Ishikawa (cell line): ENCODE data around the gene CYP1B1.

ENCODE experiments used
- CEBPB ChIP-seq: IDR thresholded peaks from 2 replicates; pipeline ENCODE4 v1.6.1; 2012
- EGR1 ChIP-seq: IDR thresholded peaks from 2 replicates; pipeline ENCODE4 v1.6.1; 2012
- EP300 ChIP-seq: IDR thresholded peaks from 2 replicates; pipeline ENCODE4 v1.6.1; 2012; ENCODE audit warnings: borderline replicate concordance
- RAD21 ChIP-seq: IDR thresholded peaks from 2 replicates; pipeline ENCODE4 v1.6.1; 2012; ENCODE audit warnings: low read depth
- TAF1 ChIP-seq: IDR thresholded peaks from 2 replicates; pipeline ENCODE4 v1.6.1; 2012; ENCODE audit warnings: low read depth, mild to moderate bottlenecking
- TCF12 ChIP-seq: IDR thresholded peaks from 2 replicates; pipeline ENCODE4 v1.6.1; 2012; ENCODE audit warnings: low read depth
- ZBTB7A ChIP-seq: IDR thresholded peaks from 2 replicates; pipeline ENCODE4 v1.6.1; 2012; ENCODE audit warnings: low read depth
- TF ChIP-seq, protein P1 (sequence below): IDR thresholded peaks from 2 replicates; pipeline ENCODE4 v1.6.1; 2012
- TF ChIP-seq, protein P2 (sequence below): IDR thresholded peaks from 2 replicates; pipeline ENCODE4 v1.6.1; 2012; ENCODE audit warnings: low read depth, mild to moderate bottlenecking

DNA sequence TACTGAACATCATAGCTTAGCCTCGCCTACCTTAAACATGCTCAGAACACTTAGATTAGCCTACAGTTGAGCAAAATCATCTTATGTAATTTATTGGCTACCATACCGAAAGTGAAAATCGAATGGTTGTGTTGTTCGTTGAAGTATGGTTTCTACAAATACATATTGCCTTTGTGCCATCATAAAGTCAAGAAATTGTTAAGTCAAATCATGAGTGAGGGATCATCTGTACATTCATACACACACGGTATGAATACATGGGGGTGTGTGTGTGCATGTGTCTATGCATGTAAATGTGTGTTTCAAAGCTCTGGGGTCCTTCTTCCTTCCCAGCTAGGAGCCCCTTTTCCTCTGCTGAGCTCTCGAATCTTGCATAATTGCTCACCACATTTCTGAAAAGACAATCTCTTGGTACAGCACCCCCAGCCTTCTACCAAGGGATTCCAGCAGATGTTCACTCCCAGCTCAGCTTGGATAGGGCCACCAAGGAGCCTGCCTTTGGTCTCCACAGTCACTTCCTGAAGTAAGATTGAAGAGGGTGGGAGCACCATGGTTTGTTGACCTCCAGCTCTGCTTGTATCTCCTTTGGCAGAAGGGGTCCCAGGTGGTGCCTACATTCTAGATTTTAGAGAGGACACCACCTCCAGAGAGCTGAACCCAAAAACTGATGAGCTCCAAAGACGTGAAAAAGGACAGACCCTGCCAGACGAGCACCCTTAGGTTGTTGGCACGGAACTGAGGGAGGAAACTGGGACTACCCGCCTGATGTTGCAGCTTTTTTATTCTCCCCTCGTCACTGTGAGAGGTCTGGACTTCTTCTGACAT is 33.2 kb upstream of the CYP1B1 start:
- TF ChIP-seq EGR1 = no peak
- TF ChIP-seq, protein P1, sequence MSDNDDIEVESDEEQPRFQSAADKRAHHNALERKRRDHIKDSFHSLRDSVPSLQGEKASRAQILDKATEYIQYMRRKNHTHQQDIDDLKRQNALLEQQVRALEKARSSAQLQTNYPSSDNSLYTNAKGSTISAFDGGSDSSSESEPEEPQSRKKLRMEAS = no peak
- no peak for TF ChIP-seq EP300
- no peak for TF ChIP-seq ZBTB7A
- TF ChIP-seq RAD21 = no peak
- TF ChIP-seq, protein P2, sequence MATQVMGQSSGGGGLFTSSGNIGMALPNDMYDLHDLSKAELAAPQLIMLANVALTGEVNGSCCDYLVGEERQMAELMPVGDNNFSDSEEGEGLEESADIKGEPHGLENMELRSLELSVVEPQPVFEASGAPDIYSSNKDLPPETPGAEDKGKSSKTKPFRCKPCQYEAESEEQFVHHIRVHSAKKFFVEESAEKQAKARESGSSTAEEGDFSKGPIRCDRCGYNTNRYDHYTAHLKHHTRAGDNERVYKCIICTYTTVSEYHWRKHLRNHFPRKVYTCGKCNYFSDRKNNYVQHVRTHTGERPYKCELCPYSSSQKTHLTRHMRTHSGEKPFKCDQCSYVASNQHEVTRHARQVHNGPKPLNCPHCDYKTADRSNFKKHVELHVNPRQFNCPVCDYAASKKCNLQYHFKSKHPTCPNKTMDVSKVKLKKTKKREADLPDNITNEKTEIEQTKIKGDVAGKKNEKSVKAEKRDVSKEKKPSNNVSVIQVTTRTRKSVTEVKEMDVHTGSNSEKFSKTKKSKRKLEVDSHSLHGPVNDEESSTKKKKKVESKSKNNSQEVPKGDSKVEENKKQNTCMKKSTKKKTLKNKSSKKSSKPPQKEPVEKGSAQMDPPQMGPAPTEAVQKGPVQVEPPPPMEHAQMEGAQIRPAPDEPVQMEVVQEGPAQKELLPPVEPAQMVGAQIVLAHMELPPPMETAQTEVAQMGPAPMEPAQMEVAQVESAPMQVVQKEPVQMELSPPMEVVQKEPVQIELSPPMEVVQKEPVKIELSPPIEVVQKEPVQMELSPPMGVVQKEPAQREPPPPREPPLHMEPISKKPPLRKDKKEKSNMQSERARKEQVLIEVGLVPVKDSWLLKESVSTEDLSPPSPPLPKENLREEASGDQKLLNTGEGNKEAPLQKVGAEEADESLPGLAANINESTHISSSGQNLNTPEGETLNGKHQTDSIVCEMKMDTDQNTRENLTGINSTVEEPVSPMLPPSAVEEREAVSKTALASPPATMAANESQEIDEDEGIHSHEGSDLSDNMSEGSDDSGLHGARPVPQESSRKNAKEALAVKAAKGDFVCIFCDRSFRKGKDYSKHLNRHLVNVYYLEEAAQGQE = no peak
- no peak for TF ChIP-seq TCF12
- no peak for TF ChIP-seq CEBPB
- no peak for TF ChIP-seq TAF1
